ENCODE data around the gene SERPING1. TPM values are rescaled to one million over a fixed set of nuclear protein-coding genes. Genes with fewer than 3 reads are reported as not detected.

SERPING1 gene
- polyA plus RNA-seq, 1 donor from 2014 or later: 0.22 TPM

DNA sequence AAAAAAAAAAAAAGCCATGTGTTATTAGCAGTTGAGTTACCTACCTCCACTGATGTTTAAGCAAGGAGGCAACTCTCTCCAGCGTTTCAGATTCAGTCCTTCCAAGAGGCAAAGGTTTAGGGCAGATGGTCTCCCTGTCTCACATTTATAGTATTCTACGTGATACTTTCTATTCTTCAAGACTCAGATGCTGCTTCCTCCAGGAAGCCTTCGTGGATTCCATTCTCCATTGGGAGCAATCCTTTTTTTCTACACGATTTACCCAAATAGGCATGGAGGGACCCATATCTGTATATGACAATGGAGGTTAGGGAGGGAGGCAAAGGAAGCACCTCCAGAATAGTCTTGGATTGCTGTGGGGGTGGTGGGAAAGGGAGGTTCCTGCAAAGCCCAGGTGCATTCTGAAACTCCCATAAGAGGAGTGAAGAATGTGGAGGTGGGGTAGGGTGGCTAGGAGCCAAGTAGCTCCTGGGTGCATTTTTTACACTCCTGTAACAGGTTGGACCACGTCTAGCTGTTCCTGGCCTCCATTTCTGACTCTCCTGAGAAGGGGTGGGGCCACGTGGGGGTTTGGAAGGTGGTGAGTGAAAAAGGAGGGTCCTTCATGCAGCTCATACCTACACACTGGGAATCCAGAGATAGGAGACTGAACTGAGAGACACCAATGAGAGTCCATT is 36.0 kb downstream of the SERPING1 start:
- TF ChIP-seq, protein P1, sequence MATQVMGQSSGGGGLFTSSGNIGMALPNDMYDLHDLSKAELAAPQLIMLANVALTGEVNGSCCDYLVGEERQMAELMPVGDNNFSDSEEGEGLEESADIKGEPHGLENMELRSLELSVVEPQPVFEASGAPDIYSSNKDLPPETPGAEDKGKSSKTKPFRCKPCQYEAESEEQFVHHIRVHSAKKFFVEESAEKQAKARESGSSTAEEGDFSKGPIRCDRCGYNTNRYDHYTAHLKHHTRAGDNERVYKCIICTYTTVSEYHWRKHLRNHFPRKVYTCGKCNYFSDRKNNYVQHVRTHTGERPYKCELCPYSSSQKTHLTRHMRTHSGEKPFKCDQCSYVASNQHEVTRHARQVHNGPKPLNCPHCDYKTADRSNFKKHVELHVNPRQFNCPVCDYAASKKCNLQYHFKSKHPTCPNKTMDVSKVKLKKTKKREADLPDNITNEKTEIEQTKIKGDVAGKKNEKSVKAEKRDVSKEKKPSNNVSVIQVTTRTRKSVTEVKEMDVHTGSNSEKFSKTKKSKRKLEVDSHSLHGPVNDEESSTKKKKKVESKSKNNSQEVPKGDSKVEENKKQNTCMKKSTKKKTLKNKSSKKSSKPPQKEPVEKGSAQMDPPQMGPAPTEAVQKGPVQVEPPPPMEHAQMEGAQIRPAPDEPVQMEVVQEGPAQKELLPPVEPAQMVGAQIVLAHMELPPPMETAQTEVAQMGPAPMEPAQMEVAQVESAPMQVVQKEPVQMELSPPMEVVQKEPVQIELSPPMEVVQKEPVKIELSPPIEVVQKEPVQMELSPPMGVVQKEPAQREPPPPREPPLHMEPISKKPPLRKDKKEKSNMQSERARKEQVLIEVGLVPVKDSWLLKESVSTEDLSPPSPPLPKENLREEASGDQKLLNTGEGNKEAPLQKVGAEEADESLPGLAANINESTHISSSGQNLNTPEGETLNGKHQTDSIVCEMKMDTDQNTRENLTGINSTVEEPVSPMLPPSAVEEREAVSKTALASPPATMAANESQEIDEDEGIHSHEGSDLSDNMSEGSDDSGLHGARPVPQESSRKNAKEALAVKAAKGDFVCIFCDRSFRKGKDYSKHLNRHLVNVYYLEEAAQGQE (IDR thresholded peaks at IDR 0.05; ENCODE audit: borderline replicate concordance): no peak
- TF ChIP-seq, protein P2, sequence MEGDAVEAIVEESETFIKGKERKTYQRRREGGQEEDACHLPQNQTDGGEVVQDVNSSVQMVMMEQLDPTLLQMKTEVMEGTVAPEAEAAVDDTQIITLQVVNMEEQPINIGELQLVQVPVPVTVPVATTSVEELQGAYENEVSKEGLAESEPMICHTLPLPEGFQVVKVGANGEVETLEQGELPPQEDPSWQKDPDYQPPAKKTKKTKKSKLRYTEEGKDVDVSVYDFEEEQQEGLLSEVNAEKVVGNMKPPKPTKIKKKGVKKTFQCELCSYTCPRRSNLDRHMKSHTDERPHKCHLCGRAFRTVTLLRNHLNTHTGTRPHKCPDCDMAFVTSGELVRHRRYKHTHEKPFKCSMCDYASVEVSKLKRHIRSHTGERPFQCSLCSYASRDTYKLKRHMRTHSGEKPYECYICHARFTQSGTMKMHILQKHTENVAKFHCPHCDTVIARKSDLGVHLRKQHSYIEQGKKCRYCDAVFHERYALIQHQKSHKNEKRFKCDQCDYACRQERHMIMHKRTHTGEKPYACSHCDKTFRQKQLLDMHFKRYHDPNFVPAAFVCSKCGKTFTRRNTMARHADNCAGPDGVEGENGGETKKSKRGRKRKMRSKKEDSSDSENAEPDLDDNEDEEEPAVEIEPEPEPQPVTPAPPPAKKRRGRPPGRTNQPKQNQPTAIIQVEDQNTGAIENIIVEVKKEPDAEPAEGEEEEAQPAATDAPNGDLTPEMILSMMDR (IDR thresholded peaks at IDR 0.05; ENCODE audit: poor library complexity, severe bottlenecking): no peak
- TF ChIP-seq EP300 (conservative IDR thresholded peaks at IDR 0.05; ENCODE audit: poor library complexity, severe bottlenecking) (no peak), MXI1 (conservative IDR thresholded peaks at IDR 0.05; ENCODE audit: poor library complexity, severe bottlenecking) (no peak), SMC3 (conservative IDR thresholded peaks at IDR 0.05; ENCODE audit: poor library complexity) (no peak), EZH2 (IDR thresholded peaks at IDR 0.05; ENCODE audit: borderline replicate concordance, insufficient read depth, low read length, poor library complexity, severe bottlenecking) (no peak), POLR2AphosphoS5 (IDR thresholded peaks at IDR 0.05) (no peak), RAD21 (conservative IDR thresholded peaks at IDR 0.05) (no peak), TAF1 (IDR thresholded peaks at IDR 0.05; ENCODE audit: low read depth) (no peak)
- no peaks in the 10 kb centered on the region for H3K36me3 ChIP-seq (ENCODE audit: insufficient read depth, low read length)
- H3K9me2 ChIP-seq (ENCODE audit: insufficient read depth, low read length): no peaks in the 10 kb centered on the region
- H4K20me1 ChIP-seq (ENCODE audit: insufficient read depth): no peaks in the 10 kb centered on the region
- no peak overlapping the region for H3K4me3 ChIP-seq (ENCODE audit: low read length)
- no peak overlapping the region for H3K27ac ChIP-seq (ENCODE audit: low read length)
- no peak overlapping the region for H2AFZ ChIP-seq (ENCODE audit: low read depth, low read length)
- H3F3A ChIP-seq (ENCODE audit: insufficient read depth, low read length, poor library complexity, severe bottlenecking): no peaks in the 10 kb centered on the region
- H3K9ac ChIP-seq (ENCODE audit: low read length): no peak overlapping the region
- no peak overlapping the region for H3K4me2 ChIP-seq (ENCODE audit: low read length)
- peaks cover 3% of the 10 kb centered on the region for H3K79me2 ChIP-seq (replicated peaks; ENCODE audit: insufficient read depth, low read length)
- H3K9me3 ChIP-seq (ENCODE audit: low read length): no peaks in the 10 kb centered on the region
- no peaks in the 10 kb centered on the region for H3K27me3 ChIP-seq (ENCODE audit: insufficient read depth, low read depth, low read length)

DNA sequence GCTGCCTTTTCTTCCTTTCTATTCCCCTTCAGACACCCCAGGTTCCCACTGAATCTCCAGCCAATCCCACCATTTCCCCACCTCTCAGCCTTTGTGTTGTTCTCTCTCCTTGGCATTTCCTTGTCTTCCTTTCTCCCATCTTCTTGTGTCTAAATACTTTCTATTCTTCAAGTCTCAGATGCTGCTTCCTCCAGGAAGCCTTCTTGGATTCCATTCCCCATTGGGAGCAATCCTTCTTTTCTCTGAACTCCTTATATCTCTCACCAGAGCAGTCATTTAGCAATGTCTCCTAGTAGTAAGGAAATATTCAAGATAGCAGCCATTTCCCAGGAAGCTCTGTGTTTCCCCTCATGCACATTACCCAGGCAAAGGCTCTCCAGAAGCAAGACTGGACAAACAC is 36.8 kb downstream of the SERPING1 start:
- TF ChIP-seq EP300 (conservative IDR thresholded peaks at IDR 0.05; ENCODE audit: poor library complexity, severe bottlenecking) (no peak), MXI1 (conservative IDR thresholded peaks at IDR 0.05; ENCODE audit: poor library complexity, severe bottlenecking) (no peak), TAF1 (IDR thresholded peaks at IDR 0.05; ENCODE audit: low read depth) (no peak), POLR2AphosphoS5 (IDR thresholded peaks at IDR 0.05) (no peak), SMC3 (conservative IDR thresholded peaks at IDR 0.05; ENCODE audit: poor library complexity) (no peak), EZH2 (IDR thresholded peaks at IDR 0.05; ENCODE audit: borderline replicate concordance, insufficient read depth, low read length, poor library complexity, severe bottlenecking) (no peak), RAD21 (conservative IDR thresholded peaks at IDR 0.05) (no peak)
- TF ChIP-seq, protein P1 (IDR thresholded peaks at IDR 0.05; ENCODE audit: borderline replicate concordance): no peak
- TF ChIP-seq, protein P2 (IDR thresholded peaks at IDR 0.05; ENCODE audit: poor library complexity, severe bottlenecking): no peak
- H3K9me2 ChIP-seq (ENCODE audit: insufficient read depth, low read length): no peaks in the 10 kb centered on the region
- no peak overlapping the region for H2AFZ ChIP-seq (ENCODE audit: low read depth, low read length)

More for the DNA sequence above, 36.8 kb downstream of the SERPING1 start:
- Histone ChIP-seq H4K20me1 (ENCODE audit: insufficient read depth) (no peaks in the 10 kb centered on the region), H3K79me2 (replicated peaks; ENCODE audit: insufficient read depth, low read length) (peaks cover 11% of the 10 kb centered on the region), H3K9ac (ENCODE audit: low read length) (no peak overlapping the region), H3K27me3 (ENCODE audit: insufficient read depth, low read depth, low read length) (no peaks in the 10 kb centered on the region), H3K27ac (ENCODE audit: low read length) (no peak overlapping the region), H3K4me2 (ENCODE audit: low read length) (no peak overlapping the region), H3K36me3 (ENCODE audit: insufficient read depth, low read length) (no peaks in the 10 kb centered on the region), H3K4me3 (ENCODE audit: low read length) (no peak overlapping the region), H3F3A (ENCODE audit: insufficient read depth, low read length, poor library complexity, severe bottlenecking) (no peaks in the 10 kb centered on the region), H3K9me3 (ENCODE audit: low read length) (no peaks in the 10 kb centered on the region)
